Measurements from ENCODE around the gene LTC4S.

Gene LTC4S

GRCh38 chr5:179816401-179816795, 22.6 kb downstream of the LTC4S start (continued):
- no peak for TF ChIP-seq CSDC2 (CRISPR knock-in tag; IDR thresholded peaks at IDR 0.05)
- TF ChIP-seq ZNF8 (CRISPR knock-in tag; IDR thresholded peaks at IDR 0.05) = no peak
- TF ChIP-seq, protein P1, sequence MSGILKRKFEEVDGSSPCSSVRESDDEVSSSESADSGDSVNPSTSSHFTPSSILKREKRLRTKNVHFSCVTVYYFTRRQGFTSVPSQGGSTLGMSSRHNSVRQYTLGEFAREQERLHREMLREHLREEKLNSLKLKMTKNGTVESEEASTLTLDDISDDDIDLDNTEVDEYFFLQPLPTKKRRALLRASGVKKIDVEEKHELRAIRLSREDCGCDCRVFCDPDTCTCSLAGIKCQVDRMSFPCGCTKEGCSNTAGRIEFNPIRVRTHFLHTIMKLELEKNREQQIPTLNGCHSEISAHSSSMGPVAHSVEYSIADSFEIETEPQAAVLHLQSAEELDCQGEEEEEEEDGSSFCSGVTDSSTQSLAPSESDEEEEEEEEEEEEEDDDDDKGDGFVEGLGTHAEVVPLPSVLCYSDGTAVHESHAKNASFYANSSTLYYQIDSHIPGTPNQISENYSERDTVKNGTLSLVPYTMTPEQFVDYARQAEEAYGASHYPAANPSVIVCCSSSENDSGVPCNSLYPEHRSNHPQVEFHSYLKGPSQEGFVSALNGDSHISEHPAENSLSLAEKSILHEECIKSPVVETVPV (CRISPR knock-in tag; IDR thresholded peaks at IDR 0.05) = no peak
- TF ChIP-seq ARNTL (CRISPR knock-in tag; IDR thresholded peaks at IDR 0.05; ENCODE audit: borderline replicate concordance, low read depth) = no peak
- TF ChIP-seq CREB5 (CRISPR knock-in tag; IDR thresholded peaks at IDR 0.05; ENCODE audit: low read depth) = no peak
- TF ChIP-seq, protein P2, sequence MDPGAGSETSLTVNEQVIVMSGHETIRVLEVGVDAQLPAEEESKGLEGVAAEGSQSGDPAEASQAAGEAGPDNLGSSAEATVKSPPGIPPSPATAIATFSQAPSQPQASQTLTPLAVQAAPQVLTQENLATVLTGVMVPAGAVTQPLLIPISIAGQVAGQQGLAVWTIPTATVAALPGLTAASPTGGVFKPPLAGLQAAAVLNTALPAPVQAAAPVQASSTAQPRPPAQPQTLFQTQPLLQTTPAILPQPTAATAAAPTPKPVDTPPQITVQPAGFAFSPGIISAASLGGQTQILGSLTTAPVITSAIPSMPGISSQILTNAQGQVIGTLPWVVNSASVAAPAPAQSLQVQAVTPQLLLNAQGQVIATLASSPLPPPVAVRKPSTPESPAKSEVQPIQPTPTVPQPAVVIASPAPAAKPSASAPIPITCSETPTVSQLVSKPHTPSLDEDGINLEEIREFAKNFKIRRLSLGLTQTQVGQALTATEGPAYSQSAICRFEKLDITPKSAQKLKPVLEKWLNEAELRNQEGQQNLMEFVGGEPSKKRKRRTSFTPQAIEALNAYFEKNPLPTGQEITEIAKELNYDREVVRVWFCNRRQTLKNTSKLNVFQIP (CRISPR knock-in tag; IDR thresholded peaks at IDR 0.05; ENCODE audit: borderline replicate concordance, low read depth) = no peak

DNA sequence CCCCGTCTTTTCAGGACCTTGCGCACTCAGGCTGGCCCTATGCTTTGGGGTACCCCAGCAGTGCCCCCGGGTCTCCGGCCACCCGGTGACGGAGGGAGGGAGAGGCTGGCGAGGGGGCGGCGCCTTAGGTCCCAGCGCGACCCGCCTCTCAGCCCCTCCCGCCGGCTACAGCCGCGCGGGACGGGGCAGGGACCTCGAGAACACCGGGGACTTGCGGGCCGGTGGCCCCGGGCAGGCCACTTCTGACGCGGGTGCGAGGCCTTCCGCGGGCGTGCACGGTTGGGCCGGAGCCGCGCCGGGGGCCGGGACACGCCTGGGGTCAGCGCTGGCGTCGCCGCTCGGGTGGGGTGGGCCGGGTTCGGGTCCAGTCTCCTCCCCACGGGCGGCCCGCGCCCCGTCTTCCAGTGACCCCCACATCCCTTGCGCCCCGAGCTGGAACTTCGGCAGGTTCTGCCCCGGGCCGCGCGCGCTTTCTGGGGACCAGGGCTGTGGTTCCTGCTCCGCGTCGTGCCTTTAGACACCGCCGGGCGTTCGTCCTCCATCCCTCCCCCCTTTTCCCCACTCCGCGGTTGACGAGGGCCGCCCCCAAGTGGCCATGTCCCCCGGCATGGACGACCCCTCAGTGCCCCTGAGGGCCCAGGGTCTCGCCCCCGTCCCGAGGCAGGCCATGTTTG, 23.1 kb downstream of the LTC4S start:
- ATAC-seq = no peak
- TF ChIP-seq CREB5 (CRISPR knock-in tag; IDR thresholded peaks at IDR 0.05; ENCODE audit: low read depth) = no peak
- no peak for TF ChIP-seq SNAI2 (CRISPR knock-in tag; IDR thresholded peaks at IDR 0.05)
- no peak for TF ChIP-seq ARNTL (CRISPR knock-in tag; IDR thresholded peaks at IDR 0.05; ENCODE audit: borderline replicate concordance, low read depth)
- no peak for TF ChIP-seq ZFP30 (CRISPR knock-in tag; IDR thresholded peaks at IDR 0.05)
- TF ChIP-seq TCF4 (CRISPR knock-in tag; IDR thresholded peaks at IDR 0.05; ENCODE audit: borderline replicate concordance) = no peak
- TF ChIP-seq ESRRG (CRISPR knock-in tag; IDR thresholded peaks at IDR 0.05) = no peak
- TF ChIP-seq BACH2 (CRISPR knock-in tag; IDR thresholded peaks at IDR 0.05; ENCODE audit: borderline replicate concordance) = no peak
- TF ChIP-seq, protein P1 (CRISPR knock-in tag; IDR thresholded peaks at IDR 0.05) = no peak
- TF ChIP-seq ZNF8 (CRISPR knock-in tag; IDR thresholded peaks at IDR 0.05) = no peak
- TF ChIP-seq ZC3H10 (CRISPR knock-in tag; IDR thresholded peaks at IDR 0.05) = no peak
- TF ChIP-seq ZNF70 (CRISPR knock-in tag; IDR thresholded peaks at IDR 0.05) = no peak
- TF ChIP-seq OSR1 (CRISPR knock-in tag; IDR thresholded peaks at IDR 0.05) = no peak
- TF ChIP-seq TOX (CRISPR knock-in tag; IDR thresholded peaks at IDR 0.05; ENCODE audit: borderline replicate concordance) = no peak
- TF ChIP-seq, protein P2 (CRISPR knock-in tag; IDR thresholded peaks at IDR 0.05; ENCODE audit: borderline replicate concordance, low read depth) = no peak
- no peak for TF ChIP-seq RARB (CRISPR knock-in tag; IDR thresholded peaks at IDR 0.05)
- no peak for TF ChIP-seq GLIS3 (CRISPR knock-in tag; IDR thresholded peaks at IDR 0.05)
- TF ChIP-seq TSHZ2 (CRISPR knock-in tag; IDR thresholded peaks at IDR 0.05) = no peak
- no peak for TF ChIP-seq PPARA (CRISPR knock-in tag; IDR thresholded peaks at IDR 0.05; ENCODE audit: borderline replicate concordance)
- TF ChIP-seq, protein P3, sequence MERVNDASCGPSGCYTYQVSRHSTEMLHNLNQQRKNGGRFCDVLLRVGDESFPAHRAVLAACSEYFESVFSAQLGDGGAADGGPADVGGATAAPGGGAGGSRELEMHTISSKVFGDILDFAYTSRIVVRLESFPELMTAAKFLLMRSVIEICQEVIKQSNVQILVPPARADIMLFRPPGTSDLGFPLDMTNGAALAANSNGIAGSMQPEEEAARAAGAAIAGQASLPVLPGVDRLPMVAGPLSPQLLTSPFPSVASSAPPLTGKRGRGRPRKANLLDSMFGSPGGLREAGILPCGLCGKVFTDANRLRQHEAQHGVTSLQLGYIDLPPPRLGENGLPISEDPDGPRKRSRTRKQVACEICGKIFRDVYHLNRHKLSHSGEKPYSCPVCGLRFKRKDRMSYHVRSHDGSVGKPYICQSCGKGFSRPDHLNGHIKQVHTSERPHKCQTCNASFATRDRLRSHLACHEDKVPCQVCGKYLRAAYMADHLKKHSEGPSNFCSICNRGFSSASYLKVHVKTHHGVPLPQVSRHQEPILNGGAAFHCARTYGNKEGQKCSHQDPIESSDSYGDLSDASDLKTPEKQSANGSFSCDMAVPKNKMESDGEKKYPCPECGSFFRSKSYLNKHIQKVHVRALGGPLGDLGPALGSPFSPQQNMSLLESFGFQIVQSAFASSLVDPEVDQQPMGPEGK (CRISPR knock-in tag; IDR thresholded peaks at IDR 0.05; ENCODE audit: borderline replicate concordance) = no peak

Data from SK-N-SH treated with all-trans-retinoic acid at 6 μM for 48 hours (cell line).